B cell (primary cell): ENCODE data around the gene MYO1H. TPM values are rescaled to one million over a fixed set of nuclear protein-coding genes. Genes with fewer than 3 reads are reported as not detected.

ENCODE experiments used
- ATAC-seq: fragments of 200-7000 bp; cut with Tn5 transposase; one replicate; pipeline ENCODE4 v1.10.0; 2021; ENCODE audit warnings: low read depth, mild to moderate bottlenecking, moderate number of reproducible peaks, moderate library complexity
- CTCF ChIA-PET: fragments of 350-600 bp; sonication (Branson Sonifier 250); formaldehyde crosslinking; loops from one replicate; lab custom pipeline; 2021; ENCODE audit warnings: antibody characterized with exemption, inconsistent platforms; lab: Charles Lee
- POLR2A ChIA-PET: fragments of 350-600 bp; sonication (Branson Sonifier 250); formaldehyde crosslinking; loops from one replicate; lab custom pipeline; 2021; ENCODE audit warnings: antibody characterized with exemption; lab: Charles Lee
- DNase-seq: peaks from one replicate; pipeline ENCODE4 v3.0.0; 2013
- H2AFZ ChIP-seq: 2 replicates; pipeline ENCODE4 v1.6.1; 2012; ENCODE audit warnings: mild to moderate bottlenecking, low read depth, low read length; ENCODE audit not compliant: insufficient read depth, poor library complexity, severe bottlenecking
- H3K27ac ChIP-seq, 2 donors: 1 replicate in 1 of 2; 2 replicates in 1 of 2; pipeline ENCODE4 v1.5.1; 2012 to 2013; ENCODE audit warnings: low read length in 2 of 2, mild to moderate bottlenecking in 2 of 2, moderate library complexity in 1 of 2
- H3K27me3 ChIP-seq, 4 experiments: fragments of 200-600 bp in 1 of 4; sonication (generic) in 1 of 4; replicated peaks in 1 of 4; 1 replicate in 2 of 4; 2 replicates in 2 of 4; pipeline versions ENCODE4 v1.6.1 to v1.7.0; 2013 to 2016; ENCODE audit warnings: low read length in 3 of 4, mild to moderate bottlenecking in 2 of 4, mixed read lengths in 1 of 4, moderate library complexity in 1 of 4; ENCODE audit not compliant: insufficient read depth in 4 of 4, control insufficient read depth in 3 of 4; ENCODE audit errors: control extremely low read depth in 1 of 4
- H3K36me3 ChIP-seq, 2 experiments: replicated peaks in 1 of 2; 1 replicate in 1 of 2; 2 replicates in 1 of 2; pipeline versions ENCODE4 v1.6.1 to v1.7.1; 2013; ENCODE audit warnings: low read length in 1 of 2; ENCODE audit not compliant: insufficient read depth in 2 of 2, control insufficient read depth in 1 of 2; ENCODE audit errors: control extremely low read depth in 1 of 2, extremely low read depth in 1 of 2
- H3K4me1 ChIP-seq, 2 donors: fragments of 200-600 bp in 1 of 2; sonication (generic) in 1 of 2; 1 replicate in 1 of 2; 2 replicates in 1 of 2; pipeline versions ENCODE4 v1.5.1 to v1.6.1; 2013 to 2017; ENCODE audit warnings: low read length in 2 of 2; ENCODE audit not compliant: control insufficient read depth in 2 of 2, insufficient read depth in 2 of 2
- H3K4me2 ChIP-seq: replicated peaks from 2 replicates; pipeline ENCODE3; 2012; ENCODE audit warnings: mild to moderate bottlenecking, low read depth, low read length; ENCODE audit not compliant: poor library complexity, severe bottlenecking
- H3K4me3 ChIP-seq, 5 experiments: fragments of 200-600 bp in 1 of 5; sonication (generic) in 1 of 5; 1 replicate in 3 of 5; 2 replicates in 2 of 5; pipeline versions ENCODE4 v1.5.1 to v1.7.0; 2011 to 2016; ENCODE audit warnings: low read length in 4 of 5, mild to moderate bottlenecking in 4 of 5, low read depth in 2 of 5, control low read depth in 1 of 5, moderate library complexity in 1 of 5; ENCODE audit not compliant: insufficient read depth in 1 of 5; ENCODE audit errors: control extremely low read depth in 1 of 5, extremely low read depth in 1 of 5
- H3K79me2 ChIP-seq: fragments of 200-600 bp; sonication (generic); one replicate; pipeline ENCODE4 v1.6.0; 2016; ENCODE audit warnings: low read length; ENCODE audit not compliant: control insufficient read depth, insufficient read depth
- H3K9ac ChIP-seq: fragments of 200-600 bp; sonication (generic); 2 replicates; pipeline ENCODE4 v1.6.1; 2017; ENCODE audit warnings: mild to moderate bottlenecking, low read length, moderate library complexity
- H3K9me3 ChIP-seq, 3 donors: one replicate each; pipeline versions ENCODE4 v1.6.1 to v1.7.1; 2013; ENCODE audit warnings: low read length in 2 of 3; ENCODE audit not compliant: control insufficient read depth in 2 of 3, insufficient read depth in 1 of 3; ENCODE audit errors: control extremely low read depth in 1 of 3
- H4K20me1 ChIP-seq: 2 replicates; pipeline ENCODE4 v1.6.0; 2012; ENCODE audit warnings: mild to moderate bottlenecking, low read length; ENCODE audit not compliant: insufficient read depth, control insufficient read depth, poor library complexity, severe bottlenecking
- H3K27ac Mint-ChIP-seq: one replicate; pipeline ENCODE4 v1.8.0; 2021; ENCODE audit warnings: mixed read lengths
- H3K27me3 Mint-ChIP-seq: one replicate; pipeline ENCODE4 v1.8.0; 2021; ENCODE audit warnings: mixed read lengths
- H3K4me1 Mint-ChIP-seq: one replicate; pipeline ENCODE4 v1.8.0; 2021; ENCODE audit warnings: mixed read lengths
- H3K4me3 Mint-ChIP-seq: one replicate; pipeline ENCODE4 v1.8.0; 2021; ENCODE audit warnings: mixed read lengths
- H3K9me3 Mint-ChIP-seq: one replicate; pipeline ENCODE4 v1.8.0; 2022; ENCODE audit warnings: mixed read lengths; ENCODE audit not compliant: insufficient read depth
- EZH2 ChIP-seq: IDR thresholded peaks from 2 replicates; pipeline ENCODE4 v1.6.1; 2012; ENCODE audit warnings: borderline replicate concordance, low read depth, mild to moderate bottlenecking, moderate library complexity, low read length; ENCODE audit not compliant: insufficient read depth, poor library complexity, severe bottlenecking
- WGBS: methylation state at CpG from one replicate; pipeline ENCODE4 v1.1.5; 2013; ENCODE audit warnings: missing lambda C conversion rate; ENCODE audit not compliant: insufficient coverage; 5-methylcytosine and 5-hydroxymethylcytosine counted together
- intact Hi-C: fragments of 100-400 bp; cut with micrococcal nuclease; formaldehyde crosslinking; loops from one replicate; pipeline ENCODE4 v1.10.0; 2022
- polyA plus RNA-seq: library from polyadenylated mRNA; depleted of rRNA; stranded (reverse); fragments of >200 nt; gene quantifications from 2 replicates; pipeline ENCODE4 v1.2.3, GENCODE V29; 2012
- total RNA-seq, 2 donors: library from RNA; stranded (reverse); fragments of 120-200 nt in 1 of 2; gene quantifications; 1 replicate in 1 of 2; 2 replicates in 1 of 2; pipeline versions ENCODE4 v1.2.3 to v1.2.4, GENCODE V29; 2013 to 2022
- TF ChIP-seq, protein P1 (sequence below): fragments of 200-600 bp; IDR thresholded peaks from one replicate; pipeline ENCODE4 v1.8.0; 2022; ENCODE audit warnings: antibody characterized with exemption, mild to moderate bottlenecking

Gene MYO1H
- total and polyA plus RNA-seq, 2 donors (not counting 1 experiment from before 2014, with no cell fraction given), result not detected

DNA sequence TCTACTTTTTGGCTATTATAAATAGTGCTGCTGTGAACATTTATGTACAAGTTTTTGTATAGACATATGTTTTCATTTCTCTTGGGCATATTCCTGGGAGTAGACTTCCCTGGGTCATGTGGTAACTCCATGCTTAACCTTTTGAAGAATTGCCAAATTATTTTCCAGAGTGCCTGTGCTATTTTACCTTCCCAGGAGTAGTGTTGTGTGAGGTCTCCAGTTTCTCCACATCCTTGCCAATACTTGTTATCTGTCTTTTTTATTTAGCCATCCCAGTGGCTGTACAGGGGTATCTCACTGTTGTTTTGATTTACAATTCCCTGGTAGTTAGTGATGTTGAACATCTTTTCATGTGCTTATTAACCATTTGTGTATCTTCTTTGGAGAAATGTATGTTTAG lies 148.6 kb downstream of the MYO1H start:
- POLR2A ChIA-PET, result no interaction called here
- H3K9me3 ChIP-seq, result peaks cover 0 to 2% (median 0%) of the 10 kb centered on the region in 3 donors
- no peak for ATAC-seq
- H2AFZ ChIP-seq, result no peak overlapping the region
- no peaks in the 10 kb centered on the region for H3K27me3 ChIP-seq
- no peaks in the 10 kb centered on the region for H3K9me3 Mint-ChIP-seq
- no peaks in the 10 kb centered on the region for H3K79me2 ChIP-seq
- TF ChIP-seq, protein P1, sequence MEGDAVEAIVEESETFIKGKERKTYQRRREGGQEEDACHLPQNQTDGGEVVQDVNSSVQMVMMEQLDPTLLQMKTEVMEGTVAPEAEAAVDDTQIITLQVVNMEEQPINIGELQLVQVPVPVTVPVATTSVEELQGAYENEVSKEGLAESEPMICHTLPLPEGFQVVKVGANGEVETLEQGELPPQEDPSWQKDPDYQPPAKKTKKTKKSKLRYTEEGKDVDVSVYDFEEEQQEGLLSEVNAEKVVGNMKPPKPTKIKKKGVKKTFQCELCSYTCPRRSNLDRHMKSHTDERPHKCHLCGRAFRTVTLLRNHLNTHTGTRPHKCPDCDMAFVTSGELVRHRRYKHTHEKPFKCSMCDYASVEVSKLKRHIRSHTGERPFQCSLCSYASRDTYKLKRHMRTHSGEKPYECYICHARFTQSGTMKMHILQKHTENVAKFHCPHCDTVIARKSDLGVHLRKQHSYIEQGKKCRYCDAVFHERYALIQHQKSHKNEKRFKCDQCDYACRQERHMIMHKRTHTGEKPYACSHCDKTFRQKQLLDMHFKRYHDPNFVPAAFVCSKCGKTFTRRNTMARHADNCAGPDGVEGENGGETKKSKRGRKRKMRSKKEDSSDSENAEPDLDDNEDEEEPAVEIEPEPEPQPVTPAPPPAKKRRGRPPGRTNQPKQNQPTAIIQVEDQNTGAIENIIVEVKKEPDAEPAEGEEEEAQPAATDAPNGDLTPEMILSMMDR, result no peak
- no peak for TF ChIP-seq EZH2
- H3K4me3 Mint-ChIP-seq, result no peak overlapping the region
- CTCF ChIA-PET, result no interaction called here
- no peaks in the 10 kb centered on the region for H3K27me3 Mint-ChIP-seq
- intact Hi-C loops, result no loop called here
- H4K20me1 ChIP-seq, result no peaks in the 10 kb centered on the region
- DNase-seq, result no peak
- H3K27ac Mint-ChIP-seq, result no peak overlapping the region
- peaks cover 4 to 70% of the 10 kb centered on the region in 2 experiments for H3K36me3 ChIP-seq
- H3K4me3 ChIP-seq, result no peak overlapping the region
- no peaks in the 10 kb centered on the region for H3K4me1 ChIP-seq
- no peaks in the 10 kb centered on the region for H3K4me1 Mint-ChIP-seq
- no peak overlapping the region for H3K27ac ChIP-seq
- no peak overlapping the region for H3K9ac ChIP-seq
- H3K4me2 ChIP-seq, result no peak overlapping the region

DNA sequence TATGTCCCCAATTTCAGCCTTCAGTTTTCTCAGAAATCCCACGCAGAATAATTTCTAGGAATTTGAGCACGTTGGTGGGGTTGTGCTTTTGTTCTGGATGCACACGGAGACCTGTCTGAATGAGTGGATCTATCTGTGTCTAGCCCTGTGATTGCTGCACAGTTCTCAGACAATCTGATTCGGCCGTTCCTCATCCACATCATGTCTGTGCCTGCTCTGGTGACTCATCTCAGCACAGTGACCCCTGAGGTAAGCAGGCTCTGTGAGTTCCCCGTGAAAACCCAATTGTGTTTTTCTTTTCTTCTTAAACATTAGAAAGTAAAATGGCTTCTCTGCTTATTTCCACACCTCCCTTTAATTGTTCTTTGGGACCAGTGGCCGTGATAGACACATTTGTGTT lies 150.0 kb downstream of the MYO1H start:
- Mint-ChIP-seq H3K27ac (no peak overlapping the region), H3K27me3 (no peaks in the 10 kb centered on the region), H3K4me1 (no peaks in the 10 kb centered on the region), H3K9me3 (no peaks in the 10 kb centered on the region), H3K4me3 (no peak overlapping the region)
- TF ChIP-seq, protein P1, result no peak
- Histone ChIP-seq H3K4me3 (no peak overlapping the region), H3K79me2 (no peaks in the 10 kb centered on the region), H3K9ac (no peak overlapping the region), H3K36me3 (peaks cover 4 to 73% of the 10 kb centered on the region in 2 experiments), H3K9me3 (peaks cover 0 to 2% (median 0%) of the 10 kb centered on the region in 3 donors), H3K27ac (no peak overlapping the region), H3K27me3 (no peaks in the 10 kb centered on the region), H3K4me1 (no peaks in the 10 kb centered on the region), H3K4me2 (no peak overlapping the region), H4K20me1 (no peaks in the 10 kb centered on the region), H2AFZ (no peak overlapping the region)
- no peak for ATAC-seq
- DNase-seq, result no peak
- CTCF ChIA-PET, result no interaction called here
- intact Hi-C loops, result no loop called here
- POLR2A ChIA-PET, result no interaction called here
- WGBS, result 94% methylated on average over 6 of the region's 7 CpGs

Other genes with a start within 250 kb of the MYO1H start
- gene ACACB, start 231.3 kb upstream of the MYO1H start, total RNA-seq, result 27.5 and 35.3 TPM in 2 replicates
- 7.4 and 9.9 TPM in 2 replicates for gene ACACB, start 231.3 kb upstream of the MYO1H start, polyA plus RNA-seq
- gene FOXN4, start 38.6 kb upstream of the MYO1H start, total RNA-seq, result not detected in 2 replicates
- not detected in 2 replicates for gene FOXN4, start 38.6 kb upstream of the MYO1H start, polyA plus RNA-seq
- gene KCTD10, start 129.4 kb downstream of the MYO1H start, total RNA-seq, result 30.9 and 33.3 TPM in 2 replicates
- gene KCTD10, start 129.4 kb downstream of the MYO1H start, polyA plus RNA-seq, result 15.4 and 22.9 TPM in 2 replicates
- 52.1 and 54.3 TPM in 2 replicates for gene UBE3B, start 129.7 kb downstream of the MYO1H start, total RNA-seq
- 27.2 and 34.4 TPM in 2 replicates for gene UBE3B, start 129.7 kb downstream of the MYO1H start, polyA plus RNA-seq
- 20.5 and 24.6 TPM in 2 replicates for gene MMAB, start 225.6 kb downstream of the MYO1H start, total RNA-seq
- 11.3 and 15.0 TPM in 2 replicates for gene MMAB, start 225.6 kb downstream of the MYO1H start, polyA plus RNA-seq
- gene MVK, start 225.9 kb downstream of the MYO1H start, total RNA-seq, result 12.5 and 15.6 TPM in 2 replicates
- 9.9 and 12.1 TPM in 2 replicates for gene MVK, start 225.9 kb downstream of the MYO1H start, polyA plus RNA-seq